PFSK-1 (cell line): ENCODE results near the gene STX2.
A peak's percentile ranks its signal among the peaks of the same experiment; 100 is the strongest.

Experiments
- FOXP2 ChIP-seq: optimal IDR thresholded peaks from 2 replicates; pipeline ENCODE3; 2011; ENCODE audit warnings: borderline replicate concordance, control low read depth, inconsistent platforms; ENCODE audit not compliant: insufficient read depth; ENCODE audit errors: extremely low read length, extremely low read depth
- POLR2AphosphoS5 ChIP-seq: IDR thresholded peaks from 2 replicates; pipeline ENCODE4 v1.6.1; 2012; ENCODE audit warnings: low read depth, mild to moderate bottlenecking, control low read depth, low read length, moderate library complexity
- SIN3A ChIP-seq: IDR thresholded peaks from 2 replicates; pipeline ENCODE4 v1.6.1; 2012; ENCODE audit warnings: mild to moderate bottlenecking, low read length, moderate library complexity, borderline replicate concordance; ENCODE audit not compliant: insufficient read depth
- TAF1 ChIP-seq: IDR thresholded peaks from 2 replicates; pipeline ENCODE4 v1.6.1; 2012; ENCODE audit warnings: low read length, control low read depth, borderline replicate concordance; ENCODE audit not compliant: insufficient read depth
- TF ChIP-seq, protein P1 (sequence below), 2 experiments: IDR thresholded peaks; 2 replicates each; pipeline versions ENCODE4 v1.6.1 to v1.8.0; 2011 to 2012; ENCODE audit warnings: low read depth in 2 of 2, low read length in 2 of 2, control low read depth in 1 of 2, inconsistent platforms in 1 of 2, mild to moderate bottlenecking in 1 of 2, moderate library complexity in 1 of 2; ENCODE audit not compliant: insufficient read depth in 1 of 2

The STX2 gene

DNA sequence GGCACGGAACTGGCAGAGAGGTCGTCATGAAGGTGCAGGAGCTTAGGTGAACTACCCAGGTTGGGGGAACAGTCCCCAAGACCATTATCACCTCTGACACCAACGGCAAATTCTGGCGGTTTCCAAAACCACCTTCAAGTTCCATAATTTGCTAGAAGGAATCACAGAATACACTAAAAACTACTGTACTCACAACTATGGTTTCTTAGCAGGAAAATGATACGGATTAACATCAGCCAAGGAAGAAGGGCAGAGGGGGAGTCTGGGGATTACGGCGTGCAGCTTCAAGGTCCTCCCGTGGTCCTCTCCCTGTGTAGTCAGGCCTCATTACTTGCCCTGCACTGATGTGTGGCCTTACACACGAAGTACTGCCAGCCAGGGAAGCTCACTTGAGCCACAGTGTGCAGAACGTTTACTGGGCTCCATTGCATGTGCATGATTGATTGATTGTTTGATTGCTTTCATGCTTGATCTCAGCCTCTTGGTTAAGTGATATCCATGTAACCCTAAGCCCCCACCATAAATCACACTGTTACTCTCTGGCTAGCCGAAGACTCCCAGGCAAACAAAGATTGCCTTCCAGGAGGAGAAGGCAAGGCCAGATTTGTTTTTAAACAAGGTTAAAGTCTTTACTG, 837 bp upstream of the STX2 start:
- TF ChIP-seq FOXP2 (no peak), POLR2AphosphoS5 (no peak), SIN3A (no peak), TAF1 (no peak)
- TF ChIP-seq, protein P1, sequence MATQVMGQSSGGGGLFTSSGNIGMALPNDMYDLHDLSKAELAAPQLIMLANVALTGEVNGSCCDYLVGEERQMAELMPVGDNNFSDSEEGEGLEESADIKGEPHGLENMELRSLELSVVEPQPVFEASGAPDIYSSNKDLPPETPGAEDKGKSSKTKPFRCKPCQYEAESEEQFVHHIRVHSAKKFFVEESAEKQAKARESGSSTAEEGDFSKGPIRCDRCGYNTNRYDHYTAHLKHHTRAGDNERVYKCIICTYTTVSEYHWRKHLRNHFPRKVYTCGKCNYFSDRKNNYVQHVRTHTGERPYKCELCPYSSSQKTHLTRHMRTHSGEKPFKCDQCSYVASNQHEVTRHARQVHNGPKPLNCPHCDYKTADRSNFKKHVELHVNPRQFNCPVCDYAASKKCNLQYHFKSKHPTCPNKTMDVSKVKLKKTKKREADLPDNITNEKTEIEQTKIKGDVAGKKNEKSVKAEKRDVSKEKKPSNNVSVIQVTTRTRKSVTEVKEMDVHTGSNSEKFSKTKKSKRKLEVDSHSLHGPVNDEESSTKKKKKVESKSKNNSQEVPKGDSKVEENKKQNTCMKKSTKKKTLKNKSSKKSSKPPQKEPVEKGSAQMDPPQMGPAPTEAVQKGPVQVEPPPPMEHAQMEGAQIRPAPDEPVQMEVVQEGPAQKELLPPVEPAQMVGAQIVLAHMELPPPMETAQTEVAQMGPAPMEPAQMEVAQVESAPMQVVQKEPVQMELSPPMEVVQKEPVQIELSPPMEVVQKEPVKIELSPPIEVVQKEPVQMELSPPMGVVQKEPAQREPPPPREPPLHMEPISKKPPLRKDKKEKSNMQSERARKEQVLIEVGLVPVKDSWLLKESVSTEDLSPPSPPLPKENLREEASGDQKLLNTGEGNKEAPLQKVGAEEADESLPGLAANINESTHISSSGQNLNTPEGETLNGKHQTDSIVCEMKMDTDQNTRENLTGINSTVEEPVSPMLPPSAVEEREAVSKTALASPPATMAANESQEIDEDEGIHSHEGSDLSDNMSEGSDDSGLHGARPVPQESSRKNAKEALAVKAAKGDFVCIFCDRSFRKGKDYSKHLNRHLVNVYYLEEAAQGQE (IDR thresholded peaks at IDR 0.05; ENCODE audit: insufficient read depth in 1 of 2, low read depth in 2 of 2, low read length in 2 of 2) = no peak

GRCh38 chr12:130838284-130838950, 633 bp downstream of the STX2 start:
- TF ChIP-seq POLR2AphosphoS5 = peak; percentile 24; the same call in 1 of the 2 replicates
- no peak for TF ChIP-seq FOXP2
- TF ChIP-seq, protein P1 (IDR thresholded peaks at IDR 0.05; ENCODE audit: insufficient read depth in 1 of 2, low read depth in 2 of 2, low read length in 2 of 2) = no peak

DNA sequence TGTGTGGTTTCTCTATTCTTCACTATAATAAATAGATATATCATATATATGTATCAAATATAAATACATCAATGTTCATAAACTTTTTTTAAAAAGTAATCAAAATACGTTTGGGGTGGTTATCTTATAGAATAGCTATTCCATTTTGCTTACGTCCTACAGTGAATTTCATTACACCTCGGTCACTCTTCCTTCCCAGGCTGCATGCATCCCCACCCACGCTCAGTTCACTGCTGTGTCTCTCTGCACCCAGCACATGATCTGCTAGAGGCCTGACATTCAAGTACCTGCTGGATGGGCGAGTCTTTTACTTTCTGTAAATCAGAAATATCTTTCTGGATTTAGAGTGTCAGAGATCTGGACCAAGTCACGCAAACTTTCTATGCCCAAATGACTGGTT, 3.6 kb downstream of the STX2 start:
- TF ChIP-seq, protein P1 (IDR thresholded peaks at IDR 0.05; ENCODE audit: insufficient read depth in 1 of 2, low read depth in 2 of 2, low read length in 2 of 2) = no peak
- no peak for TF ChIP-seq SIN3A
- no peak for TF ChIP-seq POLR2AphosphoS5
- no peak for TF ChIP-seq TAF1
- no peak for TF ChIP-seq FOXP2

DNA sequence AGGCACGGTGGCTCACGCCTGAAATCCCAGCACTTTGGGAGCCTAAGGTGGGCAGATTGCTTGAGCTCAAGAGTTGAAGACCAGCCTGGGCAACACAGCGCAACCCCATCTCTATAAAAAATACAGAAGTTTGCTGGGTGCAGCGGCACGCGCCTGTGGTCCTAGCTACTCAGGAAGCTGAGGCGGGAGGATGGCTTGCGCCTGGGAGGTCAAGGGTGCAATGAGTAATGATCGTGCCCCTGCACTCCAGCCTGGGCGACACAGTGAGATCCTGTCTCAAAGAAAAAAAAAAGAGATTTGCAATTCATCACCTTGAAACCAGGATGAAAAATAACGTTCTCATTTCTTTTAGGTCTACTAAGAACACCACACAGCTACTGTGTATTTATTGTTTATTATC, 4.0 kb downstream of the STX2 start:
- TF ChIP-seq, protein P1 (IDR thresholded peaks at IDR 0.05; ENCODE audit: insufficient read depth in 1 of 2, low read depth in 2 of 2, low read length in 2 of 2) = no peak
- TF ChIP-seq POLR2AphosphoS5 (no peak), SIN3A (no peak), TAF1 (no peak), FOXP2 (no peak)
